ENCODE data around the gene TMEM247. TPM values are rescaled to one million over a fixed set of nuclear protein-coding genes. Genes with fewer than 3 reads are reported as not detected.

TMEM247 gene
- total RNA-seq, 2 donors from 2014 or later, result not detected

DNA sequence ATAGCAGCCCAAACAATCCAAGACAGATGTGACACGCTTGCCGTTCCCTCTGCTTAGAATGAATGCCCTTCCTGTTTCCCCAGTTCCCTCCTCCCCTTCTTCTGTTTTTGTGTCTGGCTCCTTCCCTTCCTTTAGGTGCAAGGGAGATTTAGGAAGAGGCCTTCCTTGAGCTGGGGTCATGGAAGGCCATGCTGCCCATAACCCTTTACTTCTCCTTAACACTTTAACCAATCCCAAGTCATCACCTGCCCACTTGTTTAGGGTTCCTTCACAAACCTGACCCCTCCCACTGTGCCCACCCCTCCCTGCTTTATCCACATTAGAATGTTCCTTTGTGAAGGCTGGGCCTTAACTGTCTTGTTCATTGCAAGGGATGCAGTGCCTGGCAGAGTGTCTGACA is 24.9 kb downstream of the TMEM247 start:
- Histone ChIP-seq H3K27me3 (no peaks in the 10 kb centered on the region), H3K36me3 (no peaks in the 10 kb centered on the region)

GRCh38 chr2:46504685-46505471 is 25.5 kb downstream of the TMEM247 start:
- TF ChIP-seq, protein P1, sequence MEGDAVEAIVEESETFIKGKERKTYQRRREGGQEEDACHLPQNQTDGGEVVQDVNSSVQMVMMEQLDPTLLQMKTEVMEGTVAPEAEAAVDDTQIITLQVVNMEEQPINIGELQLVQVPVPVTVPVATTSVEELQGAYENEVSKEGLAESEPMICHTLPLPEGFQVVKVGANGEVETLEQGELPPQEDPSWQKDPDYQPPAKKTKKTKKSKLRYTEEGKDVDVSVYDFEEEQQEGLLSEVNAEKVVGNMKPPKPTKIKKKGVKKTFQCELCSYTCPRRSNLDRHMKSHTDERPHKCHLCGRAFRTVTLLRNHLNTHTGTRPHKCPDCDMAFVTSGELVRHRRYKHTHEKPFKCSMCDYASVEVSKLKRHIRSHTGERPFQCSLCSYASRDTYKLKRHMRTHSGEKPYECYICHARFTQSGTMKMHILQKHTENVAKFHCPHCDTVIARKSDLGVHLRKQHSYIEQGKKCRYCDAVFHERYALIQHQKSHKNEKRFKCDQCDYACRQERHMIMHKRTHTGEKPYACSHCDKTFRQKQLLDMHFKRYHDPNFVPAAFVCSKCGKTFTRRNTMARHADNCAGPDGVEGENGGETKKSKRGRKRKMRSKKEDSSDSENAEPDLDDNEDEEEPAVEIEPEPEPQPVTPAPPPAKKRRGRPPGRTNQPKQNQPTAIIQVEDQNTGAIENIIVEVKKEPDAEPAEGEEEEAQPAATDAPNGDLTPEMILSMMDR (IDR thresholded peaks at IDR 0.05), result no peak
- H3K4me1 ChIP-seq, result peaks cover 0 to 5% of the 10 kb centered on the region in 2 donors

More for the DNA sequence above, 24.9 kb downstream of the TMEM247 start:
- H3K4me3 ChIP-seq, result no peak overlapping the region
- no peak overlapping the region for H3K27ac ChIP-seq
- peak; percentile 40 for DNase-seq (ENCODE audit: low spot score)
- peaks cover 0 to 10% of the 10 kb centered on the region in 2 donors for H3K4me1 ChIP-seq
- TF ChIP-seq, protein P1 (IDR thresholded peaks at IDR 0.05), result no peak
- H3K9me3 ChIP-seq, result no peaks in the 10 kb centered on the region

DNA sequence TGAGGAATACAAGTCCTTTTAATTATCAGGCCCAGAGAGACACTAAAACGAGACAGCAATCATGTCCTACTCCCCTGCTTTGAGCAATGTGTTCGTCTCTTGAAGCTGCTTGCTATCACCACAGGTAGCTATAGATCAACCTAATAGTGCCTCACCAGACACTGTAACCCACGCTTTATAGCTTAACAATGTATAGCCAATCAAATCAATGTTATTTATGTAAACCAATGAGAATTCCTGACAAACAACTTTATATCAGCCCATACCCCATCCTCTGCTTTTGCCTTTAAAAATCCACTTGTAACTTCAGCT is 26.1 kb downstream of the TMEM247 start:
- Histone ChIP-seq H3K9me3 (no peaks in the 10 kb centered on the region), H3K27me3 (no peaks in the 10 kb centered on the region), H3K4me3 (no peak overlapping the region), H3K36me3 (no peaks in the 10 kb centered on the region), H3K27ac (no peak overlapping the region), H3K4me1 (peaks cover 0 to 5% of the 10 kb centered on the region in 2 donors)
- TF ChIP-seq, protein P1 (IDR thresholded peaks at IDR 0.05), result no peak
- no peak for DNase-seq (ENCODE audit: low spot score)

More at GRCh38 chr2:46504685-46505471, 25.5 kb downstream of the TMEM247 start:
- no peaks in the 10 kb centered on the region for H3K9me3 ChIP-seq
- no peaks in the 10 kb centered on the region for H3K36me3 ChIP-seq
- H3K4me3 ChIP-seq, result no peak overlapping the region
- no peak overlapping the region for H3K27ac ChIP-seq
- DNase-seq (ENCODE audit: low spot score), result no peak
- no peaks in the 10 kb centered on the region for H3K27me3 ChIP-seq

- H3K4me3 ChIP-seq, result no peak overlapping the region
- no peak overlapping the region for H3K27ac ChIP-seq
- TF ChIP-seq, protein P1 (IDR thresholded peaks at IDR 0.05), result no peak
- H3K9me3 ChIP-seq, result no peaks in the 10 kb centered on the region
- peaks cover 0 to 5% of the 10 kb centered on the region in 2 donors for H3K4me1 ChIP-seq
- H3K27me3 ChIP-seq, result no peaks in the 10 kb centered on the region
- DNase-seq (ENCODE audit: low spot score), result peak; percentile 43
- no peaks in the 10 kb centered on the region for H3K36me3 ChIP-seq
These were observed 26.9 kb downstream of the TMEM247 start for GRCh38 chr2:46506131-46506706.

GRCh38 chr2:46508312-46508711 is 28.9 kb downstream of the TMEM247 start:
- no peak overlapping the region for H3K4me3 ChIP-seq
- H3K27me3 ChIP-seq, result no peaks in the 10 kb centered on the region
- H3K27ac ChIP-seq, result no peak overlapping the region
- no peaks in the 10 kb centered on the region for H3K9me3 ChIP-seq
- TF ChIP-seq, protein P1 (IDR thresholded peaks at IDR 0.05), result no peak
- H3K4me1 ChIP-seq, result peaks cover 0 to 4% of the 10 kb centered on the region in 2 donors
- no peaks in the 10 kb centered on the region for H3K36me3 ChIP-seq
- DNase-seq (ENCODE audit: low spot score), result peak; percentile 21
